Osteoblast (primary cell): ENCODE data around the gene LTA. TPM values are rescaled to one million over a fixed set of nuclear protein-coding genes. Genes with fewer than 3 reads are reported as not detected.

Source experiments
- DNase-seq: peaks from one replicate; pipeline ENCODE4 v3.0.0; 2011; ENCODE audit warnings: low spot score, mixed read lengths; ENCODE audit not compliant: insufficient read length; ENCODE audit errors: missing footprints
- H2AFZ ChIP-seq: 2 replicates; pipeline ENCODE4 v1.6.0; 2011; ENCODE audit warnings: mild to moderate bottlenecking, low read length
- H3K27ac ChIP-seq: 2 replicates; pipeline ENCODE4 v1.5.1; 2011; ENCODE audit warnings: mild to moderate bottlenecking, low read depth, low read length, moderate library complexity
- H3K27me3 ChIP-seq: 2 replicates; pipeline ENCODE4 v1.6.0; 2012; ENCODE audit warnings: mild to moderate bottlenecking, control low read depth, inconsistent platforms, low read length, moderate library complexity; ENCODE audit not compliant: insufficient read depth
- H3K36me3 ChIP-seq: 2 replicates; pipeline ENCODE4 v1.5.1; 2011; ENCODE audit warnings: mild to moderate bottlenecking, low read length, control low read depth, moderate library complexity; ENCODE audit not compliant: insufficient read depth
- H3K4me1 ChIP-seq: 2 replicates; pipeline ENCODE4 v1.5.1; 2011; ENCODE audit warnings: mild to moderate bottlenecking, low read length, control low read depth, moderate library complexity; ENCODE audit not compliant: insufficient read depth
- H3K4me2 ChIP-seq: 2 replicates; pipeline ENCODE4 v1.6.0; 2011; ENCODE audit warnings: mild to moderate bottlenecking, low read length; ENCODE audit not compliant: insufficient read depth
- H3K4me3 ChIP-seq: fragments of 200-600 bp; sonication (generic); 3 replicates; pipeline ENCODE4 v1.5.1; 2012; ENCODE audit warnings: mild to moderate bottlenecking, low read length, inconsistent platforms; ENCODE audit not compliant: insufficient read depth
- H3K79me2 ChIP-seq: 2 replicates; pipeline ENCODE4 v1.6.0; 2012; ENCODE audit warnings: mild to moderate bottlenecking, low read length, control low read depth, inconsistent platforms; ENCODE audit not compliant: insufficient read depth
- H3K9me3 ChIP-seq: 2 replicates; pipeline ENCODE4 v1.5.1; 2011; ENCODE audit warnings: low read depth, low read length, control low read depth
- H4K20me1 ChIP-seq: 2 replicates; pipeline ENCODE4 v1.6.0; 2012; ENCODE audit warnings: mild to moderate bottlenecking, low read length, control low read depth; ENCODE audit not compliant: insufficient read depth
- total RNA-seq: library from RNA; depleted of rRNA; stranded (reverse); fragments of >200 nt; gene quantifications from 2 replicates; pipeline ENCODE4 v1.2.3, GENCODE V29; 2012
- TF ChIP-seq, protein P1 (sequence below): IDR thresholded peaks from 2 replicates; pipeline ENCODE4 v1.5.1; 2011; ENCODE audit warnings: mild to moderate bottlenecking, low read depth, low read length, moderate library complexity; ENCODE audit errors: extremely low read depth

The LTA gene
- total RNA-seq, 1 donor = not detected

DNA sequence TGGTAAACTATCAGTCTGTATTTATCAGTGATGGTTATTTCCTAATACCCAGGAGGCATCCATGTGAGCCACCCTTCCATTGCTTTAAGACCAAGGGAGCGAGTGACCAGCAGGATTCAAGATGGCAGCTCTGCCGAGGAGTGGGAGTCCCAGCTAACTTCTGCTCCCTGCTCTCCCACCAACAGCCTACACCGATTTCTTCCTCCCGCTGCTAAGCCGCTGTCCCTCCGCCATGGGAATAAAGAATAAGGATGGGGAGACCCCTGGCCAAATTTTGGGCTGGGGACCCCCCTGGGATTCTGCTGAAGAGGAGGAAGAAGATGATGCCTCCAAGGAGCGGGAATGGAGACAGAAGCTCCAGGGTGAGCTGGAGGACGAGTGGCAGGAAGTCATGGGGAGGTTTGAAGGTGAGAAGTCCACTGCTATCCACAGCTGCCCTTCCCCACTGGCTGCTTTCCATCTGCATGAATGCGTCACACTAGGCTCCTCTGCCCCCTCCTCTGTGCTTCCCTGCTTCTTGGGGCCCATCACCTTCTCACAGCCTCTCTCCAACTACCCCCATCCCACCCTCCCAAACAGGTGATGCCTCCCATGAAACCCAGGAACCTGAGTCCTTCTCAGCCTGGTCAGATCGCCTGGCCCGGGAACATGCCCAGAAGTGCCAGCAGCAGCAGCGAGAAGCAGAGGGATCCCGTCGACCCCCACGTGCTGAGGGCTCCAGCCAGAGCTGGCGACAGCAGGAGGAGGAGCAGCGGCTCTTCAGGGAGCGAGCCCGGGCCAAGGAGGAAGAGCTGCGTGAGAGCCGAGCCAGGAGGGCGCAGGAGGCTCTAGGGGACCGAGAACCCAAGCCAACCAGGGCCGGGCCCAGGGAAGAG is 14.4 kb upstream of the LTA start:
- Histone ChIP-seq H3K79me2 (peaks cover 5% of the 10 kb centered on the region), H3K4me2 (no peak overlapping the region), H3K4me1 (peaks cover 25% of the 10 kb centered on the region), H3K27me3 (no peaks in the 10 kb centered on the region), H4K20me1 (no peaks in the 10 kb centered on the region), H3K4me3 (no peak overlapping the region), H3K27ac (no peak overlapping the region), H3K9me3 (no peaks in the 10 kb centered on the region), H2AFZ (no peak overlapping the region), H3K36me3 (peaks cover 11% of the 10 kb centered on the region)
- no peak for DNase-seq
- TF ChIP-seq, protein P1, sequence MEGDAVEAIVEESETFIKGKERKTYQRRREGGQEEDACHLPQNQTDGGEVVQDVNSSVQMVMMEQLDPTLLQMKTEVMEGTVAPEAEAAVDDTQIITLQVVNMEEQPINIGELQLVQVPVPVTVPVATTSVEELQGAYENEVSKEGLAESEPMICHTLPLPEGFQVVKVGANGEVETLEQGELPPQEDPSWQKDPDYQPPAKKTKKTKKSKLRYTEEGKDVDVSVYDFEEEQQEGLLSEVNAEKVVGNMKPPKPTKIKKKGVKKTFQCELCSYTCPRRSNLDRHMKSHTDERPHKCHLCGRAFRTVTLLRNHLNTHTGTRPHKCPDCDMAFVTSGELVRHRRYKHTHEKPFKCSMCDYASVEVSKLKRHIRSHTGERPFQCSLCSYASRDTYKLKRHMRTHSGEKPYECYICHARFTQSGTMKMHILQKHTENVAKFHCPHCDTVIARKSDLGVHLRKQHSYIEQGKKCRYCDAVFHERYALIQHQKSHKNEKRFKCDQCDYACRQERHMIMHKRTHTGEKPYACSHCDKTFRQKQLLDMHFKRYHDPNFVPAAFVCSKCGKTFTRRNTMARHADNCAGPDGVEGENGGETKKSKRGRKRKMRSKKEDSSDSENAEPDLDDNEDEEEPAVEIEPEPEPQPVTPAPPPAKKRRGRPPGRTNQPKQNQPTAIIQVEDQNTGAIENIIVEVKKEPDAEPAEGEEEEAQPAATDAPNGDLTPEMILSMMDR = no peak

DNA sequence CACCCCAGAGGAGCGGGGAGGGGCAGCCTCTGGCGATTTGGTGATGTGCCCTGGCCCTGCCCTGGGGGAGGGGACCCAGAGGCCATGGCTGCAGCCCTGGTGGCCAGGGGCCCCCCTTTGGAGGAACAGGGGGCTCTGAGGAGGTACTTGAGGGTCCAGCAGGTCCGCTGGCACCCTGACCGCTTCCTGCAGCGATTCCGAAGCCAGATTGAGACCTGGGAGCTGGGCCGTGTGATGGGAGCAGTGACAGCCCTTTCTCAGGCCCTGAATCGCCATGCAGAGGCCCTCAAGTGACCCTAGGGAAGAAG is 13.8 kb upstream of the LTA start:
- DNase-seq = no peak
- Histone ChIP-seq H3K4me3 (no peak overlapping the region), H3K4me2 (no peak overlapping the region), H2AFZ (no peak overlapping the region), H3K27me3 (no peaks in the 10 kb centered on the region), H3K9me3 (no peaks in the 10 kb centered on the region), H4K20me1 (no peaks in the 10 kb centered on the region), H3K4me1 (peaks cover 31% of the 10 kb centered on the region), H3K27ac (no peak overlapping the region), H3K36me3 (peaks cover 11% of the 10 kb centered on the region), H3K79me2 (peaks cover 5% of the 10 kb centered on the region)
- TF ChIP-seq, protein P1 = no peak

DNA sequence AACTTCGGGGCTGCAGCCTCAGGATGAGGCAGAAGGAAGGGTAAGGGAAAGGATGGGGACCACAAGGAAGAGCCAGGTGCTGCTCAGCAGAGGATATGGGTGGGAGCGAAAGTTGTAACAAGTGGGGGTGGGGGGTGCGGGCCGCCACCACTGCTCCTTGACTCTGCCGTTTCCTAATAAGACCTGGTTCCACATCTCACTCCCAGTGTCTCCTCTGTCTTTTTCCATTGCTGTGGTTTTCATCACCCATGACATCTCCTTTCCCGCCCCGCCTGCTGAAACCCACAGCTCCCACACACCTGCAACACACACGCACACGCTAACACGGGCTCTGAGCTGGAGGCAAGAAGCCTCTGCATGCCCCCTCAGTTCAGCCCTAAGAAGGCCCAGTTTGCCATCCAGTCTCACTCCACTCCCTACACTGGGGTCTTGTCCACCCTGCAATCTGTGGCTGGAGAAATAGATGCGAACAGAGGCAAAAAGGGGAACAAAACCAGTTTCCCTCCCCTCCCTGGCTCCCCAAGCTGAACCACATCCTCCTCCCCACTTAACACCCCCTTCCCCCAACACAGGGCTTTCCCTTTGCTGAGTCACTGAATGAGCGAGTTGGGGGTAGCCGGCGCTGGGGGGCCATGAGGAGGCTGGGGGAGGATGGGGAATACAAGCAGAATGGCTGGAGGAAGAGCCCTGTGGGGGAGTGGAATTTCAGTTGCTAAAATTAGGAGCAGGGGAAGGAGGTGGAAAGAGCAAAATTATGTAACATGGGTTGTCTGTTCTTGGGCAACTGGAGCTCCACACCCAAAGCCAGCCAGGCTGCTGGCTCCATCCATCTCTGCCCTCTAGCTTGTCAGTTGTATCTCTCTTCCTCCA is 13.2 kb upstream of the LTA start:
- DNase-seq = peak; percentile 65
- Histone ChIP-seq H3K27me3 (no peaks in the 10 kb centered on the region), H2AFZ (no peak overlapping the region), H3K27ac (peak overlapping the region; percentile 64), H4K20me1 (no peaks in the 10 kb centered on the region), H3K4me2 (peak overlapping the region; percentile 44), H3K9me3 (no peaks in the 10 kb centered on the region), H3K4me1 (peaks cover 36% of the 10 kb centered on the region), H3K79me2 (peaks cover 5% of the 10 kb centered on the region), H3K36me3 (peaks cover 9% of the 10 kb centered on the region), H3K4me3 (no peak overlapping the region)
- TF ChIP-seq, protein P1 = no peak

DNA sequence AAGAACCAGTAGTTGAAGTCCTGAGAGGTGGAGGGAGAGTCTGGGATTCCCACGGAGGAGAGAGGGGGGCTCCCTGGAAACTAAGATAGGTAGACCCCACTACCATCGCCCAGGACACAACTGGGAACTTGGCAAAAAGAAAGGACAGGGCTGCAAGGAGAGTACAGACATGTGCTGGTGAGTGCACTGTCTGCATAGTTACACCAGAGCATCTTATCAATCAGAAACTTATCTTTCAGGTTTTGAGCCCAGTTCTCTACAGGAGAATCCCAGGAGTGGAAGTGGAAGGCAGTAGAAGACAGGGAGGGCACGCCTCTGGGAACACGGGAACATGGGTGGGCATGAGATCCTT is 12.5 kb upstream of the LTA start:
- Histone ChIP-seq H3K9me3 (no peaks in the 10 kb centered on the region), H3K4me1 (peaks cover 36% of the 10 kb centered on the region), H3K27ac (peak overlapping the region; percentile 64), H4K20me1 (no peaks in the 10 kb centered on the region), H3K79me2 (peaks cover 5% of the 10 kb centered on the region), H3K36me3 (peaks cover 8% of the 10 kb centered on the region), H2AFZ (no peak overlapping the region), H3K4me2 (peak overlapping the region; percentile 44), H3K4me3 (no peak overlapping the region), H3K27me3 (no peaks in the 10 kb centered on the region)
- TF ChIP-seq, protein P1 = no peak
- peak; percentile 67 for DNase-seq
